Measurements from ENCODE around the gene SP7. TPM values are rescaled to one million over a fixed set of nuclear protein-coding genes. Genes with fewer than 3 reads are reported as not detected.
"Not testable (repeated sequence)": the region's sequence is repeated elsewhere in the genome, so short reads cannot be mapped to it uniquely, and the experiment has no call there.

The SP7 gene
- total RNA-seq, 4 donors from 2014 or later = not detected

GRCh38 chr12:53302903-53303302 is 33.3 kb downstream of the SP7 start:
- Histone ChIP-seq H3K27ac (no peak overlapping the region), H3K36me3 (peaks cover 0 to 54% (median 0%) of the 10 kb centered on the region in 3 donors), H3K9me3 (no peaks in the 10 kb centered on the region), H3K4me3 (no peak overlapping the region), H3K4me1 (peaks cover 0 to 36% (median 15%) of the 10 kb centered on the region in 4 donors), H3K27me3 (no peaks in the 10 kb centered on the region)
- DNase-seq = no peak
- TF ChIP-seq POLR2A (IDR thresholded peaks at IDR 0.05) = no peak
- TF ChIP-seq, protein P1, sequence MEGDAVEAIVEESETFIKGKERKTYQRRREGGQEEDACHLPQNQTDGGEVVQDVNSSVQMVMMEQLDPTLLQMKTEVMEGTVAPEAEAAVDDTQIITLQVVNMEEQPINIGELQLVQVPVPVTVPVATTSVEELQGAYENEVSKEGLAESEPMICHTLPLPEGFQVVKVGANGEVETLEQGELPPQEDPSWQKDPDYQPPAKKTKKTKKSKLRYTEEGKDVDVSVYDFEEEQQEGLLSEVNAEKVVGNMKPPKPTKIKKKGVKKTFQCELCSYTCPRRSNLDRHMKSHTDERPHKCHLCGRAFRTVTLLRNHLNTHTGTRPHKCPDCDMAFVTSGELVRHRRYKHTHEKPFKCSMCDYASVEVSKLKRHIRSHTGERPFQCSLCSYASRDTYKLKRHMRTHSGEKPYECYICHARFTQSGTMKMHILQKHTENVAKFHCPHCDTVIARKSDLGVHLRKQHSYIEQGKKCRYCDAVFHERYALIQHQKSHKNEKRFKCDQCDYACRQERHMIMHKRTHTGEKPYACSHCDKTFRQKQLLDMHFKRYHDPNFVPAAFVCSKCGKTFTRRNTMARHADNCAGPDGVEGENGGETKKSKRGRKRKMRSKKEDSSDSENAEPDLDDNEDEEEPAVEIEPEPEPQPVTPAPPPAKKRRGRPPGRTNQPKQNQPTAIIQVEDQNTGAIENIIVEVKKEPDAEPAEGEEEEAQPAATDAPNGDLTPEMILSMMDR (IDR thresholded peaks at IDR 0.05) = no peak

DNA sequence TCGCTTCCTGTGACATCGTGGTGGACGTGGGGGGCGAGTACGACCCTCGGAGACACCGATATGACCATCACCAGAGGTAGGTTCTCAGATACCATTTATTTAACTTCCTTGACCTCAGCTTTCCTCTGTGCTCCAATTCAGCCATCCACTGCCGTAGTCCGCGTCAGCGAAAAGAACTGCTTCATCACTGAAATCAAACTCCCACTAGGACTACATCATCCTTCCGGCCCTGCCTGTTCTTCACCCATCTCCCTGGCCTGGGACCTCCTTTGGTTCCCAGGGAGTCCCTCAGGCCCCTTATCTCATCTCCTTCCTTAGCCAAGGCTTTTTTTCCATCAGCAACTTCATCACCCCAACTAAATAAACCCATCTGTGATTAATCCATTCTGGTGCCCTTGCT is 36.0 kb downstream of the SP7 start:
- no peak for DNase-seq
- peak overlapping the region; percentile 53 to 87 (median 62) for H3K27ac ChIP-seq
- TF ChIP-seq, protein P1 (IDR thresholded peaks at IDR 0.05) = no peak
- no peak for TF ChIP-seq POLR2A (IDR thresholded peaks at IDR 0.05)
- peak overlapping the region; percentile 74 to 85 (median 75) for H3K4me3 ChIP-seq
- no peaks in the 10 kb centered on the region for H3K27me3 ChIP-seq
- H3K36me3 ChIP-seq = peaks cover 0 to 31% (median 0%) of the 10 kb centered on the region in 3 donors
- peaks cover 0 to 54% (median 18%) of the 10 kb centered on the region in 4 donors for H3K4me1 ChIP-seq
- H3K9me3 ChIP-seq = no peaks in the 10 kb centered on the region

GRCh38 chr12:53299454-53300180 is 36.5 kb downstream of the SP7 start, which contains the start of gene MYG1:
Gene MYG1 (plus strand): TSS chr12:53299695. CDS start chr12:53299738, 43 bp downstream.
- Histone ChIP-seq H3K36me3 (peaks cover 0 to 30% (median 0%) of the 10 kb centered on the region in 3 donors), H3K27ac (peak within 1 kb of the TSS; percentile 53 to 87 (median 62))
- TF ChIP-seq, protein P1 (IDR thresholded peaks at IDR 0.05) = peak; percentile 9 to 51 (median 30)
- peak; percentile 53 to 65 for TF ChIP-seq POLR2A (IDR thresholded peaks at IDR 0.05)

GRCh38 chr12:53299101-53299453 is 37.1 kb downstream of the SP7 start:
- Histone ChIP-seq H3K27me3 (no peaks in the 10 kb centered on the region), H3K36me3 (peaks cover 0 to 26% (median 0%) of the 10 kb centered on the region in 3 donors), H3K4me3 (peak overlapping the region in 3 of 4 donors; percentile 74 to 85 (median 74)), H3K27ac (peak overlapping the region; percentile 53 to 87 (median 62)), H3K4me1 (peaks cover 0 to 54% (median 21%) of the 10 kb centered on the region in 4 donors), H3K9me3 (no peaks in the 10 kb centered on the region)
- TF ChIP-seq, protein P1 (IDR thresholded peaks at IDR 0.05) = peak in 1 of 6 experiments; percentile 2
- no peak for TF ChIP-seq POLR2A (IDR thresholded peaks at IDR 0.05)
- DNase-seq = no peak

More at GRCh38 chr12:53299454-53300180, 36.5 kb downstream of the SP7 start, which contains the start of gene MYG1:
- DNase-seq = peak; percentile 85 to 95 (median 93)
- peak within 1 kb of the TSS; percentile 74 to 85 (median 75) for H3K4me3 ChIP-seq
- no peaks in the 10 kb centered on the region for H3K27me3 ChIP-seq
- peaks cover 0 to 54% (median 21%) of the 10 kb centered on the region in 4 donors for H3K4me1 ChIP-seq
- no peaks in the 10 kb centered on the region for H3K9me3 ChIP-seq

- H3K9me3 ChIP-seq = no peaks in the 10 kb centered on the region
- peaks cover 0 to 21% (median 0%) of the 10 kb centered on the region in 3 donors for H3K36me3 ChIP-seq
- peaks cover 0 to 54% (median 21%) of the 10 kb centered on the region in 4 donors for H3K4me1 ChIP-seq
- TF ChIP-seq, protein P1 (IDR thresholded peaks at IDR 0.05) = no peak
- TF ChIP-seq POLR2A (IDR thresholded peaks at IDR 0.05) = no peak
- H3K27me3 ChIP-seq = no peaks in the 10 kb centered on the region
- no peak overlapping the region for H3K4me3 ChIP-seq
- DNase-seq = no peak
- H3K27ac ChIP-seq = peak overlapping the region in 2 of 4 donors; percentile 17 to 33
Measured at GRCh38 chr12:53298164-53298563, 38.0 kb downstream of the SP7 start.

- H3K27ac ChIP-seq, DNase-seq, H3K9me3 ChIP-seq, H3K27me3 ChIP-seq, H3K4me3 ChIP-seq: not testable (repeated sequence)
- H3K36me3 ChIP-seq = peaks cover 0 to 10% (median 0%) of the 10 kb centered on the region in 3 donors
- H3K4me1 ChIP-seq = peaks cover 0 to 50% (median 21%) of the 10 kb centered on the region in 4 donors
Measured at GRCh38 chr12:53297106-53297505, 39.0 kb downstream of the SP7 start.
